GM23338 (cell line): ENCODE data around the gene MYH14.

Experiments used
- CTCF ChIP-seq, 2 experiments: fragments of 200-600 bp in 1 of 2; sonication (generic) in 1 of 2; conservative IDR thresholded peaks; 2 replicates each; pipeline versions ENCODE4 v1.5.1 to v1.6.1; 2016 to 2017; ENCODE audit warnings: antibody characterized with exemption in 2 of 2, low read depth in 2 of 2, mild to moderate bottlenecking in 2 of 2, moderate library complexity in 1 of 2
- EZH2 ChIP-seq: fragments of 200-600 bp; sonication (generic); IDR thresholded peaks from one replicate; pipeline ENCODE4 v1.8.0; 2017; ENCODE audit warnings: antibody characterized with exemption, mild to moderate bottlenecking, low read depth; ENCODE audit not compliant: unreplicated experiment
- POLR2AphosphoS5 ChIP-seq: IDR thresholded peaks from 2 replicates; pipeline ENCODE4 v1.6.1; 2016; ENCODE audit warnings: antibody characterized with exemption, low read depth
- STAT1 ChIP-seq: IDR thresholded peaks from one replicate; pipeline ENCODE4 v1.6.1; 2016; ENCODE audit warnings: antibody characterized with exemption; ENCODE audit not compliant: unreplicated experiment
- ZNF114 ChIP-seq: fragments of 250-450 bp; sonication (Bioruptor Pico); IDR thresholded peaks from 2 replicates; pipeline ENCODE4 v1.5.0; 2020; ENCODE audit warnings: mild to moderate bottlenecking, moderate library complexity
- TF ChIP-seq, protein P1 (sequence below): IDR thresholded peaks from one replicate; pipeline ENCODE4 v1.6.1; 2018; ENCODE audit warnings: antibody characterized with exemption; ENCODE audit not compliant: unreplicated experiment

- TF ChIP-seq CTCF (conservative IDR thresholded peaks at IDR 0.05; ENCODE audit: low read depth in 2 of 2) (0 out of 4 replicates have a peak, but pooled peaks of 1 of the 2 experiments have one; percentile 13), POLR2AphosphoS5 (peak; percentile 47; the same call in 1 of the 2 replicates), EZH2 (no peak), ZNF114 (no peak), STAT1 (no peak)
- TF ChIP-seq, protein P1, sequence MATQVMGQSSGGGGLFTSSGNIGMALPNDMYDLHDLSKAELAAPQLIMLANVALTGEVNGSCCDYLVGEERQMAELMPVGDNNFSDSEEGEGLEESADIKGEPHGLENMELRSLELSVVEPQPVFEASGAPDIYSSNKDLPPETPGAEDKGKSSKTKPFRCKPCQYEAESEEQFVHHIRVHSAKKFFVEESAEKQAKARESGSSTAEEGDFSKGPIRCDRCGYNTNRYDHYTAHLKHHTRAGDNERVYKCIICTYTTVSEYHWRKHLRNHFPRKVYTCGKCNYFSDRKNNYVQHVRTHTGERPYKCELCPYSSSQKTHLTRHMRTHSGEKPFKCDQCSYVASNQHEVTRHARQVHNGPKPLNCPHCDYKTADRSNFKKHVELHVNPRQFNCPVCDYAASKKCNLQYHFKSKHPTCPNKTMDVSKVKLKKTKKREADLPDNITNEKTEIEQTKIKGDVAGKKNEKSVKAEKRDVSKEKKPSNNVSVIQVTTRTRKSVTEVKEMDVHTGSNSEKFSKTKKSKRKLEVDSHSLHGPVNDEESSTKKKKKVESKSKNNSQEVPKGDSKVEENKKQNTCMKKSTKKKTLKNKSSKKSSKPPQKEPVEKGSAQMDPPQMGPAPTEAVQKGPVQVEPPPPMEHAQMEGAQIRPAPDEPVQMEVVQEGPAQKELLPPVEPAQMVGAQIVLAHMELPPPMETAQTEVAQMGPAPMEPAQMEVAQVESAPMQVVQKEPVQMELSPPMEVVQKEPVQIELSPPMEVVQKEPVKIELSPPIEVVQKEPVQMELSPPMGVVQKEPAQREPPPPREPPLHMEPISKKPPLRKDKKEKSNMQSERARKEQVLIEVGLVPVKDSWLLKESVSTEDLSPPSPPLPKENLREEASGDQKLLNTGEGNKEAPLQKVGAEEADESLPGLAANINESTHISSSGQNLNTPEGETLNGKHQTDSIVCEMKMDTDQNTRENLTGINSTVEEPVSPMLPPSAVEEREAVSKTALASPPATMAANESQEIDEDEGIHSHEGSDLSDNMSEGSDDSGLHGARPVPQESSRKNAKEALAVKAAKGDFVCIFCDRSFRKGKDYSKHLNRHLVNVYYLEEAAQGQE = no peak
Measured at GRCh38 chr19:50315773-50316448, 112.5 kb downstream of the MYH14 start.
